ENCODE results near the gene SLC45A3. TPM values are rescaled to one million over a fixed set of nuclear protein-coding genes. Genes with fewer than 3 reads are reported as not detected.
"Not testable (repeated sequence)": the region's sequence is repeated elsewhere in the genome, so short reads cannot be mapped to it uniquely, and the experiment has no call there.

The SLC45A3 gene
- total RNA-seq, 2 donors from 2014 or later, result 3.6 to 5.3 TPM

GRCh38 chr1:205658943-205659581 is 21.2 kb downstream of the SLC45A3 start:
- peak; percentile 92 for DNase-seq (ENCODE audit: low spot score)
- intact Hi-C loops (cut with DNase I), result loop anchor here (2.0 to 5.0 kb wide), 2 partner anchors 52 to 132 kb away; no protein-coding TSS in a partner anchor

DNA sequence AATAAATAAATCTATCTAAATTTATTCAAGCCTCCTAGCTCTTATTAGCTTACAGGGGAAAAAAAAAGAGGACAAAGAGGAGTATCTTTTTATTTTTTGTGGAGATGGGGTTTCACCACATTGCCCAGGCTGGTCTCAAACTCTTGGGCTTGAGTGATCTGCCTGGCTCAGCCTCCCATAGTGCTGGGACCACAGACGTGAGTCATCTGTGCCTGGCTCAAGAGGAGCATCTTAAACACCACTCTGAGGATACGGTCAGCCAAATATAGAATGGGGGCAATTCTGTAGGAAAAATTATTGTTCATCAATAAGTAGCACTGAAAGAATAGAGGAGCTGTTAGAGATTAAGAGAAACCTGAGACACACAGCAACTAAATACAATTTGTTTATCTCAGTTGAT is 24.1 kb downstream of the SLC45A3 start:
- intact Hi-C loops (cut with DNase I), result loop anchor here (2.0 to 5.0 kb wide), 3 partner anchors 65 to 129 kb away; no protein-coding TSS in a partner anchor
- peak; percentile 43 for DNase-seq (ENCODE audit: low spot score)

DNA sequence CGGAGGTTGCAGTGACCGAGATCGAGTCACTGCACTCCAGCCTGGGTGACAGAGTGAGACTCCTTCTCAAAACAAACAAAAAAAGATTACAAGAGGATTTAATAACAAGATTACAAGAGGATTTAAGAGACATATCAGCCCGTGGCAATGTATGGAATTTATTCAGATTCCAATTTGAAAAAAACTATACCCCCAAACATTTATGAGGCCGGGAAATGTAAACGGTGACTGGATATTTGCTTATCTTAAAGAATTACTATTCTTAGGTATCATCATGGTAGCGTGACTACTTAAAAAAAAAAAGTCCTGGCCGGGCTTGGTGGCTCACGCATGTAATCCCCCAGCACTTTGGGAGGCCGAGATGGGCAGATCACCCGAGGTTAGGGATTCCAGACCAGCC is 27.3 kb downstream of the SLC45A3 start:
- DNase-seq (ENCODE audit: low spot score), result no peak
- intact Hi-C loops (cut with DNase I), result no loop called here

- intact Hi-C loops (cut with DNase I), result no loop called here
- no peak for DNase-seq (ENCODE audit: low spot score)
These were observed 30.1 kb downstream of the SLC45A3 start for GRCh38 chr1:205650241-205650640.

- intact Hi-C loops (cut with DNase I), result no loop called here
- DNase-seq (ENCODE audit: low spot score), result no peak
These were observed 34.8 kb downstream of the SLC45A3 start for GRCh38 chr1:205645519-205645918.

- intact Hi-C loops (cut with DNase I), result no loop called here
- no peak for DNase-seq (ENCODE audit: low spot score)
These were observed 37.5 kb downstream of the SLC45A3 start for GRCh38 chr1:205642679-205643307.

DNA sequence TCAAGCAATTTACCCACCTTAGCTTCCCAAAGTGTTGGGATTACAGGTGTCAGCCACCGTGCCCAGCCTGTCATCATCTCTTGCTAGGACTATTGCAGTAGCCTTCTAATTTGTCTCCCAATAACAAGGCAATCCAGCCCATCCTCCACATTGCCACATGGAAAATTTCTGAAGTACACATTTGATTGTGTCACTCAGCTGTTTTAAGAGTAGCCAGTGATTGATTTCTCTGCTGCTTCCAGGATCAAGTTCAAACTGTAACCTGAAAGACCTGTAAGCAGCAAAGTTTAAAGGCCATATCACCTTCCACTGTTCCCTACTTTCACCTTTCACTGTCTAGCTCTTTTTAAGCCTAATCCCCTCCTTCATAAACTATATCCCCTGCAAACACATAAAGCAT is 40.7 kb downstream of the SLC45A3 start:
- DNase-seq (ENCODE audit: low spot score), result no peak
- intact Hi-C loops (cut with DNase I), result no loop called here

DNA sequence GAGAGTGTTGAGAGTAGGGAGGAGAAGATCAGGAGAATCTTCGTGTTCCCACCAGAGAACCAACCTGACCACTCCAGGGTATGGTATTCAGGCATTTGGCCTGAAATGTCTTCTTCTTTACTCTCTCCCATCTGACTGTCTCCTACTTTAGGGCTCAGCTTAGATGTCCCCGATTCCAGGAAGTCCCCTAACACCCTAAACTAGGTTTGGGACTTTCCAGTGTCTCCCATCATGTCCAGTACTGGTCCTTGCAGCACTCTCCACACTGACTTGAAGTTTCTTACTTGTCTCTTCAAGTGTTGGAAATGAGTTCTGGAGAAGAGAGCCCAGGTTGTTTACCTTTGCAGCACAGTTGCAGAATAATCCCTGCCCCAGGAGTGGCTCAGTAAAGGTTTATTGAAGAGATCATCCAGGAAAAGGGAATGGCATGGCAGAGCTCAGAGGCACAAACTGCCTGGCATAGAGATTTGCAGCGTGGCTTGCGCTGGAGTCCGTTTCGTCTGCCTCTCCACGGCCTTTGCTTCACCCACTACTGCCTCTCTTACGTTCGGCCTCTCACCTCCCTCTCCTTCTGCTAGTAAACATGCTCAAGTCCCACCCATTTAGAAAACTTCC is 42.3 kb downstream of the SLC45A3 start:
- intact Hi-C loops (cut with DNase I), result no loop called here
- DNase-seq (ENCODE audit: low spot score), result no peak

DNA sequence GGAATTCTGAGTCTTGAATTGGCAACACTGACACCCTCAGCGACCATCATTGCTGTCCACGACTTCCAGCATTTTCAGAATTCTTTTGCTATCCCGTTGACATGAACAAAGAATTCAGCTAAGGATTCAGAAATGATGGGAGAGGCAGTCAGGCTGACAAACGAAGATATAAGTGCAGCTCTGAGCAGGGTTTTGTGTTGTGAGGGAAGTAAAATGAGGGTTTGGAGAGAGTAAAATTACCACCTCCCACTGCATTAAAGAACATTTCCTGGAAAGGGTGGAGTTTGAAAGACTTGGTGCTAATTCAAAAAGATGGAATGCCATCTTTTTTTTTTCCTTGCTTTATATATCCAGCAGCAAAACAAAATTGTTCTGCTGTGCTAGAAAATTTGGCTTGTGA is 43.6 kb downstream of the SLC45A3 start:
- intact Hi-C loops (cut with DNase I), result no loop called here
- no peak for DNase-seq (ENCODE audit: low spot score)

DNA sequence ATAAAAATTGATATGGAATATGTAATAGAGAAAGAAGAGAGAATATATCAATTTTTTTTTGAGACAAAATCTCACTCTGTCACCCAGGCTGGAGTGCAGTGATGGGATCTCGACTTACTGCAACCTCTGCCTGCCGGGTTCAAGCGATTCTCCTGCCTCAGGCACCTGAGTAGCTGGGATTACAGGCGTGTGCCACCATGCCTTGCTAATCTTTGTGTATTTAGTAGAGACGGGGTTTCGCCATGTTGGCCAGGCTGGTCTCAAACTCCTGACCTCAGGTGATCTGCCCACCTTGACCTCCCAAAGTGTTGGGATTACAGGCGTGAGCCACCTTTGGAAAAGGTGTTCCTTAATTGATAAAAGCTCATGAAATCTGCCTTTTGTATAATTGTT is 44.2 kb downstream of the SLC45A3 start:
- intact Hi-C loops (cut with DNase I); DNase-seq (ENCODE audit: low spot score): not testable (repeated sequence)

- intact Hi-C loops (cut with DNase I), result loop anchor here in 1 of 2 donors (5.0 kb wide), 1 partner anchor 36 kb away; no protein-coding TSS in a partner anchor
- no peak for DNase-seq (ENCODE audit: low spot score)
These were observed 46.8 kb downstream of the SLC45A3 start for GRCh38 chr1:205633421-205633976.

DNA sequence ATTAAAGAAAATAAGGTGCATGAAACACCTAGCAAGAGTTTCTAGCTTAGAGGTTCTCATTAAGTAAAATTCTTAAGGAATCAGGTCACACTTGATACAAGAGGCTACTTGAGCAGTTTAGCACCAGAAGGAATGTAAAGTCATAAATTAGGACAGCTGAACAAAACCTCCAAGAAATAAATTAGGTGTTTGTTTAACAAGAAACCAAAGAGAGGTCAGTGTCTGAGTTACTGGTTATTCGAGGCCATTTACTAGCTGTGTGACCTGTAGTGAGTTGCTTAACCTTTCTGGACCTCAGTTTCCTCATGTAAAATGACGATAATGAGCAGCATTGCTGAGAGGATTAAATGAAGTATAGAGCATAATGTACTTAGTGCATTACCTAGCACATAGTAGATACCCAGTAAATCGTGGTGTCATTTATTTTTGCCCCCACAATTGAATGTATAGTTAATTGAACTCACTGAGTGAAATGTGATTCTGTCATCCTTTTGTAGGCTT is 47.6 kb downstream of the SLC45A3 start:
- intact Hi-C loops (cut with DNase I), result loop anchor here in 1 of 2 donors (5.0 kb wide), 1 partner anchor 35 kb away; no protein-coding TSS in a partner anchor
- DNase-seq (ENCODE audit: low spot score), result no peak

- peak; percentile 100 for DNase-seq (ENCODE audit: low spot score)
- intact Hi-C loops (cut with DNase I), result loop anchor here in 1 of 2 donors (5.0 kb wide), 1 partner anchor 35 kb away; no protein-coding TSS in a partner anchor
These were observed 48.3 kb downstream of the SLC45A3 start, which contains the start of gene ELK4 for GRCh38 chr1:205631768-205632668. ELK4 (minus strand) TSS chr1:205632011; CDS start chr1:205623882, 8,129 bp downstream.

DNA sequence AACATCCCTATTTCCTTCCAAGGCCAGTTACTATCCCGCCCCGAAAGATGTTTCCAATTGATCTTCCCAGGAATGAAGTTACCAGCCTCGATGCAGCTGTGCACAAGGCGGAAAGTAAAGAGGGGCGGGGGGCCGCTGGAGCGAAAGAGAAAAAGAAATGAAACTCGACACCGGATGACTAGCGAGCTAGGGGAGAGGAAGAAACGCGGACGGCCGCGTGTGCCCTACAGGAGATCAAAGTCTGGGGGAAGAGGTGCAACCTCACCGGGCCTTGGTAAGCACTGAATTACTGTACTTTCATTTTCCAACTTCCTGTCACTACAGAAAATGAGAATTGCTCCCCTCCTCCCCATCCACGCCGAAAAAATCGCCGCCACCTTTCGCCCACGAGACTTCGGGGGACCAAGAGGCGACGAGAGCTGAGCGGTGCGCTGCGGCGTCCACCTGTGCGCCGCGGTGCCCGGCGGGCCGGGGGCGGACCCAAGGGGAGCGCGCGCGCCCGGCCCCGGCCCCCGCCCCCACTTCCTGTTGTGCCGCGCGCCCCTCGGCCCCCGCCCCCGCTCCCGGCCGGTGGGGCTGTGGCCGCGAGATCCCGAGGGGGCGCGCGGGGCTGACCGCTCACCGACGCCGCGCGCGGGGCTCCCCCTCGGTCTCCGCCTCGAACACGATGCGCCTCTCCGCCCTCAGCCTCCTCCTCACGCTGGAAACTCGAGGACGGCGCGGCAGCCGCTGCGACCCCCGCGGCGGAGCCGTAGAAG is 49.1 kb downstream of the SLC45A3 start:
- intact Hi-C loops (cut with DNase I), result loop anchor here in 1 of 2 donors (5.0 kb wide), 1 partner anchor 34 kb away; no protein-coding TSS in a partner anchor
- peak; percentile 88 for DNase-seq (ENCODE audit: low spot score)

DNA sequence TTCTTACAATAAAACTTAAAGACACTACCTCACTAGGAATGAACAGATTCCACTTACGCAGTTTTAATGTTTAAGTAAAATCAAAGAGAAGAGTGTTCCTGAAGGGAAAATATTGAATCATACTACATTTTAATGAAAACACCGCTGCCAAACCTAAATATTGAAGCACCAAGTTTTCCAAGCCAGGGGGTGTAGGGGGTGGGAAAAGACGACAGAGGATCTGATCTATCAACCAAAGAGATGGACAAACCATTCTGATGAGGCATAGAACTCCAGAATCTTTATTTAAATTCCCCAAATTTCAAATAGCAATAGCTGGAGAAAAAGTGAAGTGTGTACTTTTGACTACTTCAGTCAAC is 49.7 kb downstream of the SLC45A3 start:
- no peak for DNase-seq (ENCODE audit: low spot score)
- intact Hi-C loops (cut with DNase I), result loop anchor here in 1 of 2 donors (5.0 kb wide), 1 partner anchor 33 kb away; no protein-coding TSS in a partner anchor

DNA sequence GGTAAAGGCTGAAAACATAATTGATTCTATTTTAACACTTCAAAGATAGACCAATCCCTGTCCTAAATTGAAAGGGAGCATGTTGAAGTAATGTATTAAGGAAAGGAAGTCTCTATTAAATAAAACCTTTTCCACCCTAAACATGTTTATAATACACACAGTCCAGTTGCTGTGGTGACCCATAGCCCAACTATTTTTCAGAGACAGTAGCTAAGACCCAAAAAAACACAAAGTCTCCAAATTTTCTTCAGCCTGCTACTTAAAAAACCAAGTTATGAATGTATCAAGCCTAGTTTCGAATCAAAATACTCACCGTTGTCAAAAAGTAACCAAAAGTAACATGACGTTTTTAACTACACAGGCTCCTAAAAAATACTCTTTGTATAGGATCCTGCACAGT is 50.1 kb downstream of the SLC45A3 start:
- intact Hi-C loops (cut with DNase I), result loop anchor here in 1 of 2 donors (5.0 kb wide), 1 partner anchor 33 kb away; no protein-coding TSS in a partner anchor
- no peak for DNase-seq (ENCODE audit: low spot score)

- DNase-seq (ENCODE audit: low spot score), result no peak
- intact Hi-C loops (cut with DNase I), result loop anchor here in 1 of 2 donors (5.0 kb wide), 1 partner anchor 32 kb away; no protein-coding TSS in a partner anchor
These were observed 50.6 kb downstream of the SLC45A3 start for GRCh38 chr1:205629751-205630150.

DNA sequence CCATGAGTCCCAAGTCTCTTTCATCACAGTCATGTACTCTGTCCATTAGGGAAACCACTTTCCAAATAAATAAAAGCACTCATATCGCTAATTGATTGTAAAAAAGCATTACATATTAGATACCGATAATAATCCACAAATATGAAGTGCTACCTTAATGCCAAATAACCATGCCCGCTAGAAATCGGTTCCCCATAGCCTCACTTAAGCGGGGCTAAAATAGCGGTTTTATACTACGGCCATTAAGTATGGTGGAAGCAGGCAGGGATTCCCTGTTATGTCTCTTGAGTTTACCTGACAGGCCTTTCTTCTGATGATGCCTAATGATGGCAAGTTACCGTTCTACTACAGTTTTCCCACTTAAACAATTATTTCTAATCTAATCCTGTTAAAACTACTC is 52.4 kb downstream of the SLC45A3 start:
- intact Hi-C loops (cut with DNase I), result no loop called here
- DNase-seq (ENCODE audit: low spot score), result no peak

All from posterior vena cava (tissue), 2 donors.